GM23248 (cell line): Measurements from ENCODE around the gene HACD1. TPM values are rescaled to one million over a fixed set of nuclear protein-coding genes. Genes with fewer than 3 reads are reported as not detected.
A peak's percentile ranks its signal among the peaks of the same experiment; 100 is the strongest.

ENCODE experiments used
- DNase-seq: peaks from one replicate; pipeline ENCODE4 v3.0.0-alpha.2; 2015
- H2AFZ ChIP-seq: fragments of 200-600 bp; sonication (generic); 2 replicates; pipeline ENCODE4 v1.6.1; 2016; ENCODE audit warnings: antibody characterized with exemption
- H3F3A ChIP-seq: fragments of 200-600 bp; sonication (generic); 2 replicates; pipeline ENCODE4 v1.6.1; 2016; ENCODE audit warnings: mild to moderate bottlenecking, antibody characterized with exemption, mixed run types; ENCODE audit not compliant: insufficient read depth
- H3K27ac ChIP-seq: fragments of 200-600 bp; sonication (generic); 2 replicates; pipeline ENCODE4 v1.5.1; 2016; ENCODE audit warnings: mild to moderate bottlenecking
- H3K27me3 ChIP-seq: fragments of 200-600 bp; sonication (generic); replicated peaks from 2 replicates; pipeline ENCODE4 v1.6.1; 2016; ENCODE audit warnings: mild to moderate bottlenecking; ENCODE audit not compliant: insufficient read depth
- H3K36me3 ChIP-seq: fragments of 200-600 bp; sonication (generic); 2 replicates; pipeline ENCODE4 v1.6.1; 2016; ENCODE audit warnings: low read depth, mild to moderate bottlenecking
- H3K4me1 ChIP-seq: fragments of 200-600 bp; sonication (generic); 2 replicates; pipeline ENCODE4 v1.6.1; 2016; ENCODE audit warnings: mild to moderate bottlenecking; ENCODE audit not compliant: insufficient read depth
- H3K4me2 ChIP-seq: fragments of 200-600 bp; sonication (generic); one replicate; pipeline ENCODE4 v1.6.1; 2016; ENCODE audit warnings: mild to moderate bottlenecking; ENCODE audit not compliant: unreplicated experiment
- H3K4me3 ChIP-seq: fragments of 200-600 bp; sonication (generic); 2 replicates; pipeline ENCODE4 v1.5.1; 2016; ENCODE audit warnings: mild to moderate bottlenecking
- H3K79me2 ChIP-seq: fragments of 200-600 bp; sonication (generic); 2 replicates; pipeline ENCODE4 v1.6.1; 2016; ENCODE audit warnings: mild to moderate bottlenecking; ENCODE audit not compliant: insufficient read depth
- H3K9ac ChIP-seq: fragments of 200-600 bp; sonication (generic); 2 replicates; pipeline ENCODE4 v1.6.1; 2016; ENCODE audit warnings: mild to moderate bottlenecking
- H3K9me2 ChIP-seq: fragments of 200-600 bp; sonication (generic); 2 replicates; pipeline ENCODE4 v1.6.1; 2016; ENCODE audit warnings: mixed run types, mild to moderate bottlenecking, moderate library complexity; ENCODE audit not compliant: insufficient read depth
- H3K9me3 ChIP-seq: fragments of 200-600 bp; sonication (generic); one replicate; pipeline ENCODE4 v1.6.1; 2017; ENCODE audit warnings: low read depth
- H4K20me1 ChIP-seq: fragments of 200-600 bp; sonication (generic); 2 replicates; pipeline ENCODE4 v1.6.0; 2016; ENCODE audit not compliant: insufficient read depth
- EZH2 ChIP-seq: fragments of 200-600 bp; sonication (generic); IDR thresholded peaks from 2 replicates; pipeline ENCODE4 v1.6.1; 2018; ENCODE audit warnings: antibody characterized with exemption, mild to moderate bottlenecking; ENCODE audit not compliant: insufficient read depth, poor library complexity, severe bottlenecking
- EZH2phosphoT487 ChIP-seq: fragments of 200-600 bp; sonication (generic); IDR thresholded peaks from 2 replicates; pipeline ENCODE4 v1.6.1; 2018; ENCODE audit warnings: antibody characterized with exemption, moderate library complexity, mild to moderate bottlenecking, low read depth; ENCODE audit not compliant: insufficient read depth
- WGBS, 2 experiments: methylation state at CpG; one replicate each; pipeline ENCODE4 v1.1.6; 2015 to 2017; ENCODE audit warnings: low lambda C conversion rate in 2 of 2, low coverage in 1 of 2; ENCODE audit errors: missing lambda C conversion rate in 2 of 2; 5-methylcytosine and 5-hydroxymethylcytosine counted together
- in situ Hi-C: fragments of 300-500 bp; cut with MboI; formaldehyde crosslinking; loops from 2 replicates; pipeline ENCODE4 v1.15.0; 2020
- polyA plus RNA-seq: library from polyadenylated mRNA; unstranded; fragments of >200 nt; fragmentation: Nextera tagmentation; extraction: Ambion mirVana; gene quantifications from 2 replicates; pipeline ENCODE4 v1.2.1, GENCODE V29; 2016
- total RNA-seq: library from RNA; depleted of rRNA; stranded (reverse); fragments of >200 nt; shearing (Covaris generic); gene quantifications from 2 replicates; pipeline ENCODE4 v1.2.3, GENCODE V29; 2014

Gene HACD1
- total and polyA plus RNA-seq, 2 experiments from 2014 or later, result 64.0 to 157 TPM

DNA sequence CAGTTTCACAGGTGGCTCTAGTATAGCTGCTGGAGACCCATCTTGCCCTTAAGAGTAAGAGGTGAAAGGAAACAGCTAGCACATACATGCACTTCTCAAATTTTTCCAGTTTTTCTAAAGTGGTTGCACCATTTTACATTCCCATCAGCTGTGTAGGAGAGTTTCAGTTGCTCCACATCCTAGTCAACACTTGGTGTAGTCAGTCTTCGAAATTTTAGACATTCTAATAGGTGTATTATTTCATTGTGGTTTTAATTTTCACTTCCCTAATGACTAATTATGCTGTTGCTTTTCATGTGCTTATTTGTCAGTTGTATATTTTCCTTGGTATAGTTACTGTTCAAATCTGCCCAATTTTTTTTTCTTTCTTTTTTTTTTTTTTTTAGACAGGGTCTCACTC, 9.5 kb upstream of the HACD1 start:
- 40 to 64% methylated on average over 1 of the region's 1 CpG for WGBS, 2 experiments

DNA sequence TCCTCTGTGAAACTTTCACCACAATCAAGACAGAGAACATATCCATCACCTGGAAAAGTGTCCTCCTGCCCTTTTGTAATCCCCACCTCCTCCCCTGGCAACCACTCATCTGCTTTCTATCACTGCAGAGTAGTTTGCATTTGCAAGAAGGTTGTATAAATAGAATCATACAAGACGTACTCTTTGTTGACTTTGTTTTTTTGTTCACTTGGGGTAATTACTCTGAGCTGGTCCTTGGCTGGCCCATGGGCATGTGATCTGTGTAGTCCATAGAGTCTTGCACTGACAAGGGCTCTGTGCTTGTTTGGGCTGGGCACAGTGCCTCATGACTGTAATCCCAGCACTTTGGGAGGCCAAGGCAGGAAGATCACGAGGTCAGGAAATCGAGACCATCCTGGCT, 7.8 kb upstream of the HACD1 start:
- Histone ChIP-seq H3K9ac (no peak overlapping the region), H3K4me3 (no peak overlapping the region), H4K20me1 (no peaks in the 10 kb centered on the region), H3K79me2 (no peaks in the 10 kb centered on the region), H2AFZ (no peak overlapping the region), H3K9me3 (no peaks in the 10 kb centered on the region), H3K27me3 (no peaks in the 10 kb centered on the region), H3K9me2 (no peaks in the 10 kb centered on the region), H3F3A (no peaks in the 10 kb centered on the region), H3K4me2 (no peak overlapping the region), H3K4me1 (peaks cover 8% of the 10 kb centered on the region), H3K27ac (no peak overlapping the region), H3K36me3 (no peaks in the 10 kb centered on the region)
- no peak for DNase-seq
- in situ Hi-C loops, result loop anchor here (25.0 kb wide), 1 partner anchor 612 kb away; no protein-coding TSS in a partner anchor
- WGBS, 2 experiments, result 9 to 16% methylated on average over 3 of the region's 3 CpGs
- TF ChIP-seq EZH2, result no peak

More for the DNA sequence above, 9.5 kb upstream of the HACD1 start:
- H3K4me1 ChIP-seq, result peaks cover 8% of the 10 kb centered on the region
- no peaks in the 10 kb centered on the region for H3F3A ChIP-seq
- H3K4me2 ChIP-seq, result no peak overlapping the region
- H3K27me3 ChIP-seq, result no peaks in the 10 kb centered on the region
- no peaks in the 10 kb centered on the region for H3K36me3 ChIP-seq
- in situ Hi-C loops, result no loop called here
- no peak for DNase-seq
- H3K27ac ChIP-seq, result no peak overlapping the region
- H3K9ac ChIP-seq, result no peak overlapping the region
- no peak overlapping the region for H3K4me3 ChIP-seq
- no peaks in the 10 kb centered on the region for H3K9me2 ChIP-seq
- TF ChIP-seq EZH2phosphoT487, result no peak
- no peak for TF ChIP-seq EZH2
- no peak overlapping the region for H2AFZ ChIP-seq
- H3K79me2 ChIP-seq, result no peaks in the 10 kb centered on the region
- H4K20me1 ChIP-seq, result no peaks in the 10 kb centered on the region
- H3K9me3 ChIP-seq, result no peaks in the 10 kb centered on the region

GRCh38 chr10:17622061-17622460, 4.9 kb upstream of the HACD1 start:
- Histone ChIP-seq H4K20me1 (no peaks in the 10 kb centered on the region), H3K79me2 (no peaks in the 10 kb centered on the region), H3K4me1 (peaks cover 8% of the 10 kb centered on the region), H3K27me3 (no peaks in the 10 kb centered on the region), H3F3A (peaks cover 10% of the 10 kb centered on the region; the same call in 1 of the 2 replicates), H3K4me3 (no peak overlapping the region), H3K9ac (no peak overlapping the region), H3K4me2 (peak overlapping the region; percentile 37), H3K27ac (no peak overlapping the region), H3K9me3 (no peaks in the 10 kb centered on the region), H2AFZ (0 out of 2 replicates have a peak overlapping the region, but pooled peaks have one; percentile 36), H3K9me2 (no peaks in the 10 kb centered on the region), H3K36me3 (no peaks in the 10 kb centered on the region)
- no peak for TF ChIP-seq EZH2
- no peak for TF ChIP-seq EZH2phosphoT487
- 34 to 38% methylated on average over 8 of the region's 8 CpGs for WGBS, 2 experiments
- in situ Hi-C loops, result loop anchor here (25.0 kb wide), 1 partner anchor 615 kb away; no protein-coding TSS in a partner anchor
- peak; percentile 67 for DNase-seq

DNA sequence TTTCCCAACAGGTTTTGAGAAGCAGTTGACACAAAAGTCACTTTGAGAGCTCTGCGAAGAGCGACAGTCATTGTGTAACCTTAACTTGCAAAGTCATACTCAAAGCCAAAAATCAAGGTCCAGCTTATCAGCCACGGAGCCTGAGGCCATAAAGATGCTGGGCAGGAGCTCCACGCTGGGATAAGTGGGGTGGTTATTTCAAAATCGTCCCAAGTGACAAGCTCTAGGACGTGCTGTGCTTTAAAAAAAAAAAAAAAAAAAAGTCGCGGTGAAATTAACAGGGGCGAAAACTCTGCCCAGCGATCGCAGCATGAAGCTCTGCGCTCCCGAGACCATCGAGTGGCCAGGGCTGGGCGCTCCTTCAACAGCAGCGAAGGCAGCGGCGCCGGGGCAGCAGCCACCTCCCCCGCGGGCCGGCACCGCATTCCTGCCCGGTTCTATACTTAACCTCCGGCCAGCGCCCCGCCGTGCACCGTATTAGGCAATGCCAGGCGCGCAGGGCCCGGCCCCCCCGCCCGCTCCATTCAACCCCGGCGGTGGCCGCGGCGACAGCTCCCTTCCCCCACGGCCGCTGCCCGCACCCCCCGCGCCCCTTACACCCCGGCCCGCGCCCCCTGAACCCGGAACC, 657 bp downstream of the HACD1 start:
- H2AFZ ChIP-seq, result peak overlapping the region; percentile 81
- peak overlapping the region; percentile 83 for H3K9ac ChIP-seq
- H3F3A ChIP-seq, result peaks cover 13% of the 10 kb centered on the region
- no peaks in the 10 kb centered on the region for H3K9me2 ChIP-seq
- H3K36me3 ChIP-seq, result peaks cover 3% of the 10 kb centered on the region; the same call in 1 of the 2 replicates
- peak overlapping the region; percentile 82 for H3K4me2 ChIP-seq
- H3K9me3 ChIP-seq, result no peaks in the 10 kb centered on the region
- in situ Hi-C loops, result loop anchor here (25.0 kb wide), 1 partner anchor 621 kb away; no protein-coding TSS in a partner anchor
- no peak for TF ChIP-seq EZH2
- no peak for TF ChIP-seq EZH2phosphoT487
- H3K79me2 ChIP-seq, result peaks cover 46% of the 10 kb centered on the region
- H3K4me1 ChIP-seq, result no peaks in the 10 kb centered on the region
- H4K20me1 ChIP-seq, result no peaks in the 10 kb centered on the region
- WGBS, 2 experiments, result 4 to 5% methylated on average over 41 to 48 of the region's 48 CpGs
- peak overlapping the region; percentile 77 for H3K27ac ChIP-seq
- DNase-seq, result peak; percentile 89
- H3K27me3 ChIP-seq, result no peaks in the 10 kb centered on the region
- peak overlapping the region; percentile 81 for H3K4me3 ChIP-seq
